K562 (cell line): ENCODE measurements around the gene PSMA5. TPM values are rescaled to one million over a fixed set of nuclear protein-coding genes. Genes with fewer than 3 reads are reported as not detected.

ENCODE experiments used
- FOXK2 ChIP-seq, 2 experiments: fragments of 450-650 bp; IDR thresholded peaks in 1 of 2; conservative IDR thresholded peaks in 1 of 2; 2 replicates each; pipeline ENCODE4 v1.6.1; 2016; ENCODE audit warnings: low read depth in 2 of 2, mild to moderate bottlenecking in 1 of 2
- MBD2 ChIP-seq: sonication (generic); IDR thresholded peaks from 2 replicates; pipeline ENCODE4 v1.6.1; 2016; ENCODE audit warnings: low read depth, borderline replicate concordance
- NUFIP1 ChIP-seq: fragments of 450-650 bp; IDR thresholded peaks from 2 replicates; pipeline ENCODE4 v1.6.1; 2018; ENCODE audit not compliant: partially characterized antibody
- RHOXF2B ChIP-seq: fragments of 250-450 bp; sonication (Bioruptor Pico); conservative IDR thresholded peaks from 2 replicates; pipeline ENCODE4 v1.5.1; 2021
- SLC30A9 ChIP-seq: fragments of 250-450 bp; sonication (Bioruptor Pico); IDR thresholded peaks from 2 replicates; pipeline ENCODE4 v1.8.0; 2022; ENCODE audit warnings: mild to moderate bottlenecking, moderate library complexity
- SP1 ChIP-seq: sonication (generic); formaldehyde crosslinking; IDR thresholded peaks from 2 replicates; pipeline ENCODE4 v1.8.1; 2022; ENCODE audit warnings: mild to moderate bottlenecking, missing genetic modification reagents
- ZFP30 ChIP-seq: fragments of 250-450 bp; sonication (Bioruptor Pico); IDR thresholded peaks from 2 replicates; pipeline ENCODE4 v1.8.0; 2022; ENCODE audit warnings: moderate library complexity, mild to moderate bottlenecking, inconsistent platforms, borderline replicate concordance
- ZNF224 ChIP-seq: sonication (generic); formaldehyde crosslinking; IDR thresholded peaks from 2 replicates; pipeline ENCODE4 v1.8.0; 2022; ENCODE audit warnings: mild to moderate bottlenecking, missing genetic modification reagents
- ZNF347 ChIP-seq: fragments of 450-650 bp; formaldehyde crosslinking; IDR thresholded peaks from 2 replicates; pipeline ENCODE4 v1.4.0; 2020; ENCODE audit warnings: low read depth, mild to moderate bottlenecking, moderate library complexity
- ZNF668 ChIP-seq: fragments of 250-450 bp; sonication (Bioruptor Pico); IDR thresholded peaks from 2 replicates; pipeline ENCODE4 v1.8.0; 2022; ENCODE audit warnings: mild to moderate bottlenecking, inconsistent platforms
- ZNF77 ChIP-seq: fragments of 250-450 bp; sonication (Bioruptor Pico); IDR thresholded peaks from 2 replicates; pipeline ENCODE4 v1.5.0; 2020
- polyA plus RNA-seq, 8 experiments: library from polyadenylated mRNA; depleted of rRNA in 4 of 8; stranded (reverse) in 5 of 8; unstranded in 3 of 8; fragments of >200 nt; fragmentation: Nextera tagmentation in 2 of 8; fragmentation: Illumina TruSeq in 1 of 8; extraction: Ambion mirVana in 2 of 8; extraction: Trizol in 1 of 8; gene quantifications; 2 replicates each; pipeline versions ENCODE4 v1.2.1 to v1.2.3, GENCODE V29; 2011 to 2014; ENCODE audit warnings: inconsistent platforms in 1 of 8, missing spikeins in 1 of 8
- total RNA-seq, 7 experiments: library from RNA; depleted of rRNA in 6 of 7; stranded (reverse); fragments of >200 nt in 6 of 7; fragmentation: Illumina TruSeq in 2 of 7; extraction: Trizol in 2 of 7; gene quantifications; 2 replicates each; pipeline versions ENCODE4 v1.2.1 to v1.2.3, GENCODE V29; 2011 to 2021; ENCODE audit warnings: low replicate concordance in 1 of 7
- TF ChIP-seq, protein P1 (sequence below): fragments of 450-650 bp; formaldehyde crosslinking; conservative IDR thresholded peaks from 2 replicates; pipeline ENCODE4 v1.4.0; 2022; ENCODE audit warnings: mild to moderate bottlenecking, missing genetic modification characterization
- TF ChIP-seq, protein P2 (sequence below): fragments of 450-650 bp; IDR thresholded peaks from 2 replicates; pipeline ENCODE4 v1.6.1; 2016
- TF ChIP-seq, protein P3 (sequence below), 2 experiments: IDR thresholded peaks; 2 replicates each; pipeline ENCODE4 v1.6.1; 2012; ENCODE audit warnings: improper control_type of control experiment in 2 of 2, low read depth in 2 of 2, low read length in 2 of 2, borderline replicate concordance in 1 of 2
- TF ChIP-seq, protein P4 (sequence below): fragments of 450-650 bp; formaldehyde crosslinking; IDR thresholded peaks from 2 replicates; pipeline ENCODE4 v1.4.0; 2022; ENCODE audit warnings: missing genetic modification characterization
- TF ChIP-seq, protein P5 (sequence below): fragments of 450-650 bp; IDR thresholded peaks from 2 replicates; pipeline ENCODE4 v1.7.1; 2018; ENCODE audit warnings: mild to moderate bottlenecking, low read depth; ENCODE audit not compliant: partially characterized antibody
- TF ChIP-seq, protein P6 (sequence below): fragments of 250-450 bp; sonication (Bioruptor Pico); IDR thresholded peaks from 2 replicates; pipeline ENCODE4 v1.5.0; 2021

The PSMA5 gene
- total and polyA plus RNA-seq, 9 of the 15 experiments (the other 6 are each of a cell fraction or from before 2014, with no cell fraction given) = 82.6 to 542 (median 287) TPM

DNA sequence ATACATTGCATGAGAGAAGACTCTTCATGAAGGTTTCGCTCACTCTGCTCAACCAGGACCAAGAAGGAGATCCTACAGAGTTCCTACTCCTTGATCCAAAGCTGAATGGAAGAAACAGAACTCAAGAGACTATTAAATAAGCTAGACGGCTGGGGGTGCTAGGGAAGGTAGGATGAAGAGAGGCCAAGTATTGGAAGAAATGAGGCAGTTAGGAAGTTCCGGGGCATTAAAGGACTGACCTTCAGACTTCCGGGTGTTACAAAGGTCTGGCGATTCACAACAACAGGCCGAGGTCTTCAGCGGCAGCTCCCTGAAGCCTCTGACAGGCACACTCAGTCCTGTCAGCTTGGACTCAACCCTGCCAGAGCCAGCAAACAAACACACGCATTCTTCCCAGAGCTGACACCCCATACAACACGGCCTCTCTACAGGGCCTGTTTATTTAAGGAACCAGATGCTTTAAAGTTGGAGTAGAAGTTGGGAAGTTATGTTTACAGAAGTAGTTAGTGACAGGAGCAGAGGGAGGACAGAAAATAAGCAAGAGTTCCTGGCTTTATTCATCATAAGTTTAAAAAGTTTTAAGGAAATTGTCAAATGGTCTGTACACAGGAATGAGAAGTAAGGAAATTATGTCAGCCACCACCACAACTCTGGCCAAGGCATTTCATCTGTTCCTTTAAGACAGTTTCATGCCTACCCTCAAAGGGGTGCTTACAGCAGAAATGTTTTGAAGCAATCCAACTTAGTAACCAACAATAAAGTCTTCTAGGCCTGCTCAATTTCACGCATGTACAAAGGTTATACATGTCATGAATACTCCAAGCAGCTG lies 33.2 kb downstream of the PSMA5 start (continued):
- TF ChIP-seq, protein P1, sequence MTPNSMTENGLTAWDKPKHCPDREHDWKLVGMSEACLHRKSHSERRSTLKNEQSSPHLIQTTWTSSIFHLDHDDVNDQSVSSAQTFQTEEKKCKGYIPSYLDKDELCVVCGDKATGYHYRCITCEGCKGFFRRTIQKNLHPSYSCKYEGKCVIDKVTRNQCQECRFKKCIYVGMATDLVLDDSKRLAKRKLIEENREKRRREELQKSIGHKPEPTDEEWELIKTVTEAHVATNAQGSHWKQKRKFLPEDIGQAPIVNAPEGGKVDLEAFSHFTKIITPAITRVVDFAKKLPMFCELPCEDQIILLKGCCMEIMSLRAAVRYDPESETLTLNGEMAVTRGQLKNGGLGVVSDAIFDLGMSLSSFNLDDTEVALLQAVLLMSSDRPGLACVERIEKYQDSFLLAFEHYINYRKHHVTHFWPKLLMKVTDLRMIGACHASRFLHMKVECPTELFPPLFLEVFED (CRISPR knock-in tag) = 0 out of 2 replicates have a peak, but pooled peaks have one; percentile 54
- TF ChIP-seq ZFP30 (CRISPR knock-in tag) (no peak), MBD2 (peak; percentile 35; the same call in 1 of the 2 replicates), ZNF224 (CRISPR knock-in tag) (no peak), NUFIP1 (peak; percentile 16), ZNF668 (CRISPR knock-in tag) (no peak), RHOXF2B (CRISPR knock-in tag) (no peak), ZNF347 (CRISPR knock-in tag) (no peak), ZNF77 (no peak), FOXK2 (conservative IDR thresholded peaks at IDR 0.05 in 1 of 2, IDR thresholded peaks at IDR 0.05 in 1 of 2; ENCODE audit: low read depth in 2 of 2) (peak; percentile 94 to 96), SLC30A9 (CRISPR knock-in tag) (no peak), SP1 (CRISPR knock-in tag) (peak; percentile 64; the same call in 1 of the 2 replicates)
- TF ChIP-seq, protein P2, sequence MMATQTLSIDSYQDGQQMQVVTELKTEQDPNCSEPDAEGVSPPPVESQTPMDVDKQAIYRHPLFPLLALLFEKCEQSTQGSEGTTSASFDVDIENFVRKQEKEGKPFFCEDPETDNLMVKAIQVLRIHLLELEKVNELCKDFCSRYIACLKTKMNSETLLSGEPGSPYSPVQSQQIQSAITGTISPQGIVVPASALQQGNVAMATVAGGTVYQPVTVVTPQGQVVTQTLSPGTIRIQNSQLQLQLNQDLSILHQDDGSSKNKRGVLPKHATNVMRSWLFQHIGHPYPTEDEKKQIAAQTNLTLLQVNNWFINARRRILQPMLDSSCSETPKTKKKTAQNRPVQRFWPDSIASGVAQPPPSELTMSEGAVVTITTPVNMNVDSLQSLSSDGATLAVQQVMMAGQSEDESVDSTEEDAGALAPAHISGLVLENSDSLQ = peak; percentile 89
- TF ChIP-seq, protein P3, sequence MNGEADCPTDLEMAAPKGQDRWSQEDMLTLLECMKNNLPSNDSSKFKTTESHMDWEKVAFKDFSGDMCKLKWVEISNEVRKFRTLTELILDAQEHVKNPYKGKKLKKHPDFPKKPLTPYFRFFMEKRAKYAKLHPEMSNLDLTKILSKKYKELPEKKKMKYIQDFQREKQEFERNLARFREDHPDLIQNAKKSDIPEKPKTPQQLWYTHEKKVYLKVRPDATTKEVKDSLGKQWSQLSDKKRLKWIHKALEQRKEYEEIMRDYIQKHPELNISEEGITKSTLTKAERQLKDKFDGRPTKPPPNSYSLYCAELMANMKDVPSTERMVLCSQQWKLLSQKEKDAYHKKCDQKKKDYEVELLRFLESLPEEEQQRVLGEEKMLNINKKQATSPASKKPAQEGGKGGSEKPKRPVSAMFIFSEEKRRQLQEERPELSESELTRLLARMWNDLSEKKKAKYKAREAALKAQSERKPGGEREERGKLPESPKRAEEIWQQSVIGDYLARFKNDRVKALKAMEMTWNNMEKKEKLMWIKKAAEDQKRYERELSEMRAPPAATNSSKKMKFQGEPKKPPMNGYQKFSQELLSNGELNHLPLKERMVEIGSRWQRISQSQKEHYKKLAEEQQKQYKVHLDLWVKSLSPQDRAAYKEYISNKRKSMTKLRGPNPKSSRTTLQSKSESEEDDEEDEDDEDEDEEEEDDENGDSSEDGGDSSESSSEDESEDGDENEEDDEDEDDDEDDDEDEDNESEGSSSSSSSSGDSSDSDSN (IDR thresholded peaks at IDR 0.05; ENCODE audit: borderline replicate concordance in 1 of 2, low read depth in 2 of 2, low read length in 2 of 2) = peak; percentile 33 to 70; a peak in 2 of 4 replicates
- TF ChIP-seq, protein P4, sequence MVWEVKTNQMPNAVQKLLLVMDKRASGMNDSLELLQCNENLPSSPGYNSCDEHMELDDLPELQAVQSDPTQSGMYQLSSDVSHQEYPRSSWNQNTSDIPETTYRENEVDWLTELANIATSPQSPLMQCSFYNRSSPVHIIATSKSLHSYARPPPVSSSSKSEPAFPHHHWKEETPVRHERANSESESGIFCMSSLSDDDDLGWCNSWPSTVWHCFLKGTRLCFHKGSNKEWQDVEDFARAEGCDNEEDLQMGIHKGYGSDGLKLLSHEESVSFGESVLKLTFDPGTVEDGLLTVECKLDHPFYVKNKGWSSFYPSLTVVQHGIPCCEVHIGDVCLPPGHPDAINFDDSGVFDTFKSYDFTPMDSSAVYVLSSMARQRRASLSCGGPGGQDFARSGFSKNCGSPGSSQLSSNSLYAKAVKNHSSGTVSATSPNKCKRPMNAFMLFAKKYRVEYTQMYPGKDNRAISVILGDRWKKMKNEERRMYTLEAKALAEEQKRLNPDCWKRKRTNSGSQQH = 0 out of 2 replicates have a peak, but pooled peaks have one; percentile 27
- TF ChIP-seq, protein P5, sequence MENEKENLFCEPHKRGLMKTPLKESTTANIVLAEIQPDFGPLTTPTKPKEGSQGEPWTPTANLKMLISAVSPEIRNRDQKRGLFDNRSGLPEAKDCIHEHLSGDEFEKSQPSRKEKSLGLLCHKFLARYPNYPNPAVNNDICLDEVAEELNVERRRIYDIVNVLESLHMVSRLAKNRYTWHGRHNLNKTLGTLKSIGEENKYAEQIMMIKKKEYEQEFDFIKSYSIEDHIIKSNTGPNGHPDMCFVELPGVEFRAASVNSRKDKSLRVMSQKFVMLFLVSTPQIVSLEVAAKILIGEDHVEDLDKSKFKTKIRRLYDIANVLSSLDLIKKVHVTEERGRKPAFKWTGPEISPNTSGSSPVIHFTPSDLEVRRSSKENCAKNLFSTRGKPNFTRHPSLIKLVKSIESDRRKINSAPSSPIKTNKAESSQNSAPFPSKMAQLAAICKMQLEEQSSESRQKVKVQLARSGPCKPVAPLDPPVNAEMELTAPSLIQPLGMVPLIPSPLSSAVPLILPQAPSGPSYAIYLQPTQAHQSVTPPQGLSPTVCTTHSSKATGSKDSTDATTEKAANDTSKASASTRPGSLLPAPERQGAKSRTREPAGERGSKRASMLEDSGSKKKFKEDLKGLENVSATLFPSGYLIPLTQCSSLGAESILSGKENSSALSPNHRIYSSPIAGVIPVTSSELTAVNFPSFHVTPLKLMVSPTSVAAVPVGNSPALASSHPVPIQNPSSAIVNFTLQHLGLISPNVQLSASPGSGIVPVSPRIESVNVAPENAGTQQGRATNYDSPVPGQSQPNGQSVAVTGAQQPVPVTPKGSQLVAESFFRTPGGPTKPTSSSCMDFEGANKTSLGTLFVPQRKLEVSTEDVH = peak; percentile 51
- TF ChIP-seq, protein P6, sequence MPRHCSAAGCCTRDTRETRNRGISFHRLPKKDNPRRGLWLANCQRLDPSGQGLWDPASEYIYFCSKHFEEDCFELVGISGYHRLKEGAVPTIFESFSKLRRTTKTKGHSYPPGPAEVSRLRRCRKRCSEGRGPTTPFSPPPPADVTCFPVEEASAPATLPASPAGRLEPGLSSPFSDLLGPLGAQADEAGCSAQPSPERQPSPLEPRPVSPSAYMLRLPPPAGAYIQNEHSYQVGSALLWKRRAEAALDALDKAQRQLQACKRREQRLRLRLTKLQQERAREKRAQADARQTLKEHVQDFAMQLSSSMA (CRISPR knock-in tag) = no peak
